Measurements from ENCODE around the gene TMEM185B. TPM values are rescaled to one million over a fixed set of nuclear protein-coding genes. Genes with fewer than 3 reads are reported as not detected.
A peak's percentile ranks its signal among the peaks of the same experiment; 100 is the strongest.

The TMEM185B gene
- total RNA-seq, 4 donors from 2014 or later: 12.1 to 23.2 (median 17.8) TPM

GRCh38 chr2:120227111-120227991 lies 4.2 kb upstream of the TMEM185B start:
- in situ Hi-C loops (cut with MboI; ENCODE audit: low pct_ligation_motif_present in 1 of 4, low pct_unique_long_range_greater_than_20kb in 1 of 4, low sequenced_read_pairs in 3 of 4): loop anchor here in 1 of 4 donors (10.0 kb wide), 1 partner anchor 87 kb away; no protein-coding TSS in a partner anchor
- H3K27ac ChIP-seq: no peak overlapping the region
- no peaks in the 10 kb centered on the region for H3K36me3 ChIP-seq
- TF ChIP-seq EP300 (IDR thresholded peaks at IDR 0.05; ENCODE audit: low read depth): no peak
- TF ChIP-seq POLR2AphosphoS5 (IDR thresholded peaks at IDR 0.05): no peak
- no peak for TF ChIP-seq POLR2A (IDR thresholded peaks at IDR 0.05)
- TF ChIP-seq CTCF (IDR thresholded peaks at IDR 0.05): no peak
- no peak overlapping the region for H3K4me3 ChIP-seq
- no peaks in the 10 kb centered on the region for H3K27me3 ChIP-seq
- intact Hi-C loops (cut with DNase I; ENCODE audit: low total_unique reads): no loop called here
- H3K4me1 ChIP-seq: peaks cover 11 to 49% (median 31%) of the 10 kb centered on the region in 4 donors
- peak; percentile 4 for DNase-seq
- 86% methylated on average over 16 of the region's 16 CpGs; no CpG with 5 or more reads in 1 of the 2 donors for WGBS, 2 donors (ENCODE audit: low coverage in 1 of 2)
- no peaks in the 10 kb centered on the region for H3K9me3 ChIP-seq

- no peak for TF ChIP-seq EP300 (IDR thresholded peaks at IDR 0.05; ENCODE audit: low read depth)
- no peak for TF ChIP-seq POLR2A (IDR thresholded peaks at IDR 0.05)
- no peak for TF ChIP-seq POLR2AphosphoS5 (IDR thresholded peaks at IDR 0.05)
- TF ChIP-seq CTCF (IDR thresholded peaks at IDR 0.05): no peak
- Histone ChIP-seq H3K9me3 (no peaks in the 10 kb centered on the region), H3K4me3 (no peak overlapping the region), H3K36me3 (no peaks in the 10 kb centered on the region), H3K4me1 (peaks cover 11 to 47% (median 36%) of the 10 kb centered on the region in 4 donors), H3K27me3 (no peaks in the 10 kb centered on the region), H3K27ac (no peak overlapping the region)
- peak; percentile 4 for DNase-seq
- in situ Hi-C loops (cut with MboI; ENCODE audit: low pct_ligation_motif_present in 1 of 4, low pct_unique_long_range_greater_than_20kb in 1 of 4, low sequenced_read_pairs in 3 of 4): loop anchor here in 1 of 4 donors (10.0 kb wide), 1 partner anchor 88 kb away; no protein-coding TSS in a partner anchor
- WGBS, 2 donors (ENCODE audit: low coverage in 1 of 2): 89% methylated on average over 9 of the region's 9 CpGs; no CpG with 5 or more reads in 1 of the 2 donors
- intact Hi-C loops (cut with DNase I; ENCODE audit: low total_unique reads): no loop called here
These were observed 3.1 kb upstream of the TMEM185B start for GRCh38 chr2:120226316-120226715.

GRCh38 chr2:120225549-120226065 lies 2.4 kb upstream of the TMEM185B start:
- no peak overlapping the region for H3K4me3 ChIP-seq
- H3K4me1 ChIP-seq: peaks cover 9 to 43% (median 29%) of the 10 kb centered on the region in 4 donors
- no peaks in the 10 kb centered on the region for H3K9me3 ChIP-seq
- no peaks in the 10 kb centered on the region for H3K27me3 ChIP-seq
- no peak for DNase-seq
- TF ChIP-seq CTCF (IDR thresholded peaks at IDR 0.05): no peak
- no peak for TF ChIP-seq POLR2AphosphoS5 (IDR thresholded peaks at IDR 0.05)
- no peak for TF ChIP-seq POLR2A (IDR thresholded peaks at IDR 0.05)
- no peak for TF ChIP-seq EP300 (IDR thresholded peaks at IDR 0.05; ENCODE audit: low read depth)
- H3K36me3 ChIP-seq: no peaks in the 10 kb centered on the region
- 80% methylated on average over 8 of the region's 9 CpGs; no CpG with 5 or more reads in 1 of the 2 donors for WGBS, 2 donors (ENCODE audit: low coverage in 1 of 2)
- intact Hi-C loops (cut with DNase I; ENCODE audit: low total_unique reads): no loop called here
- in situ Hi-C loops (cut with MboI; ENCODE audit: low pct_ligation_motif_present in 1 of 4, low pct_unique_long_range_greater_than_20kb in 1 of 4, low sequenced_read_pairs in 3 of 4): loop anchor here in 1 of 4 donors (10.0 kb wide), 1 partner anchor 89 kb away; no protein-coding TSS in a partner anchor
- no peak overlapping the region for H3K27ac ChIP-seq
